Embryonic facial prominence (tissue), 1 donor: ENCODE data around the gene SESN2.

Experiments used
- DNase-seq: peaks from one replicate; pipeline ENCODE4 v3.0.0-alpha.2; 2016; ENCODE audit errors: extremely low spot score

The SESN2 gene

DNA sequence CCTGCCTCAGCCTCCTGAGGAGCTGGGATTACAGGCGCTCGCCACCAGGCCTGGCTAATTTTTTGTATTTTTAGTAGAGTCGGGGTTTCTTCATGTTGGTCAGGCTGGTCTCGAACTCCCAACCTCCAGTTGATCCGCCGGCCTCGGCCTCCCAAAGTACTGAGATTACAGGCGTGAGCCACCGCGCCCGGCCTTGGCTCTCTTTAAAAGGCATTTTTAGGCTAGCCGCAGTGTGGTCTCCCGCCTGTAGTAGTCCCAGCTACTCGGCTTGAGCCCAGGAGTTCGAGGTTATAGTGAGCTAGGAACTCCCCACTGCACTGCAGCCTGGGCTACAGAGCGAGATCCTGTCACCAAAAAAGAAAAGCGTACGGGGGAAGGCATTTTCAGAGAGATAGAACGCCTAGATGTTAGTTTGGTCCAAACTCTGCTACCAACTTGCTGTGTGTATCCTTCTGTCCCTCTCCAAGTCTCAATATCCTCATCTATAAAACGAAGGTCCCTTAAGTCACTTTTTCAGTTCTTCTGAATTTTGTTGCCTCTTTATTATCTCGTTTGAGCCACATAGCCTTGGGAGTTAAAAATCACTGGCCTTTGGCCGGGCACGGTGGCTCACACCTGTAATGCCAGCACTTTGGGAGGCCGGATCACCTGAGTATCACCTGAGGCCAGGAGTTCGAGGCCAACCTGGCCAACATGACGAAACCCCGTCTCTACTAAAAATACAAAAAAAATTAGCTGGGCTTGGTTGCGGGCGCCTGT, 70.3 kb downstream of the SESN2 start:
- no peak for DNase-seq
